Putamen (tissue), 1 donor: Measurements from ENCODE around the gene RAF1.
A peak's percentile ranks its signal among the peaks of the same experiment; 100 is the strongest.
"Not testable (repeated sequence)": the region's sequence is repeated elsewhere in the genome, so short reads cannot be mapped to it uniquely, and the experiment has no call there.

Experiments
- DNase-seq: peaks from one replicate; pipeline ENCODE4 v3.0.0-alpha.2; 2016; ENCODE audit warnings: low spot score

Gene RAF1

GRCh38 chr3:12557473-12558100, 106.3 kb downstream of the RAF1 start:
- no peak for DNase-seq

- DNase-seq = peak; percentile 88
Measured at GRCh38 chr3:12556690-12557472, 107.0 kb downstream of the RAF1 start, which contains the start of gene MKRN2. Gene MKRN2, plus strand, starts transcription at chr3:12557087. Its CDS starts 64 bp downstream, at chr3:12557151.

DNA sequence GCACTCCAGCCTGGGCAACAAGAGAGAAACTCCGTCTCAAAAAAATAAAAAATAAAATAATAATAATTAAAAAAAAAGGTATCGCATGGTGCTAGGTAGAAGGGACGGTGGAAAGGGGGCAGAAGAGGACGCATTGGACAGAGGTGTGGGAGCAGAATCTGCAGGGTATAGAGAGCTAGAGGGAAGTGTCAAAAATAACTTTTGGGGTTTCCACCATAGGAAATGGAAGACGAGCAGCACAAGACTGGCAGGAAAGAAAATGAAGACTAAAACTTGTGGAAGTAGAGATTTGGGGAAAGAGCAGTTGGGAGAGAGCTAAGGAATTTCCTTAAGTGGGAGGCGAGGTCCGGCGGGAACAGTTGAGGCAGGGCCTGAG, 107.6 kb downstream of the RAF1 start:
- no peak for DNase-seq

GRCh38 chr3:12553921-12554391, 110.0 kb downstream of the RAF1 start:
- no peak for DNase-seq

GRCh38 chr3:12549971-12550760, 113.8 kb downstream of the RAF1 start:
- no peak for DNase-seq

DNA sequence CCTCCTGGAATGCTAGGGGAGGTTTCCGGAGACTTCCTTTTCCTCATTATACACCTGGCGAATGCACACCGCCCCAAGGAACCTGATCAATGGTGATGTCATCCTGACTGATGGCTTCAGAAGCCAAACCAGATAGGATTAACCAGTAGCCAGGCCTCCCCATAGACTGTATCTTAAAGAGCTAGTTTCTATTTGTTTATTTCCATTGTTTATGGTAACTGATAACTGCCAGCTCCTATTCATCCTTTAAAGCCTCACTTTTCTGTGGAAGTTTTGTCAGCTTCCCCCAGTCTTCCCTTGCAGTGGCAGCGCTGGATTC, 118.5 kb downstream of the RAF1 start, which contains the start of gene MKRN2OS:
TSS of gene MKRN2OS (minus strand) at position 27 of the 319 bp plus-strand sequence. CDS start 35 bp downstream, outside the sequence.
- DNase-seq = no peak

GRCh38 chr3:12544652-12545472, 119.1 kb downstream of the RAF1 start:
- DNase-seq = no peak

DNA sequence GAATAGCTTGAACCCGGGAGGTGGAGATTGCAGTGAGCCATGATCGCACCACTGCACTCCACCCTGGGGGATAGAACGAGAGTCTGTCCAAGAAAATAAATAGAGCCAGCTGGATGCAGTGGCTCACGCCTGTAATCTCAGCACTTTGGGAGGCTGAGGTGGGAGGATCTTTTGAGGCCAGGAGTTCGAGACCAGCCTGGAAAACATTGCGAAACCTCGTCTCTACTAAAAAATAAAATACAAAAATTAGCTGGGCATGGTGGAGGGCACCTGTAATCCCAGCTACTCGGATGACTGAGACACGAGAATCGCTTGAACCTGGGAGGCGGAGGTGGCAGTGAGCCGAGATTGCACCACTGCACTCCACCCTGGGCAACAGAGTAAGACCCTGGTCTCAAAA, 120.4 kb downstream of the RAF1 start:
- DNase-seq = not testable (repeated sequence)

GRCh38 chr3:12541625-12542024, 122.3 kb downstream of the RAF1 start:
- no peak for DNase-seq

DNA sequence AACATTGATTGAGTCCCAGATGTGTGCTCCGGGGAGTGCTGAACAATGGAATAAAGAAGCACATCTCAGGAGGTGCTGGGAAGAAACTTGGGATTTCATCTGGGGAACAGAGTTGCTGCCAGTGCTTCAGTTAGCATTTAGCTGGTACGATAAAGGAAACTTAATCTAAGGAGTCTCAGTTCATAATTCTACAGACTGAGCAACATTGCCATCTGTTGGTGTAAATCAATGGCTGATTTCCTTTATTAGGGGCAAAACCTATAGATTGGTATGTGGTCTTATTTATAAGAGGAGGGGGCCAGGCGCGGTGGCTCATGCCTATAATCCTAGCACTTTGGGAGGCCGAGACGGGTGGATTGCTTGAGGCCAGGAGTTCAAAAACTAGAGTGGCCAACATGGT, 127.5 kb downstream of the RAF1 start:
- DNase-seq = no peak
